ENCODE results near the gene SPATA1.

Gene SPATA1

GRCh38 chr1:84509029-84509428, 2.8 kb downstream of the SPATA1 start:
- no peak for DNase-seq (ENCODE audit: low read depth in 2 of 2)

GRCh38 chr1:84510165-84510564, 4.0 kb downstream of the SPATA1 start:
- DNase-seq (ENCODE audit: low read depth in 2 of 2), result no peak

- DNase-seq (ENCODE audit: low read depth in 2 of 2), result no peak
These were observed 4.5 kb downstream of the SPATA1 start for GRCh38 chr1:84510668-84511067.

GRCh38 chr1:84524590-84524989, 18.4 kb downstream of the SPATA1 start:
- DNase-seq (ENCODE audit: low read depth in 2 of 2), result no peak

GRCh38 chr1:84525779-84526178, 19.6 kb downstream of the SPATA1 start:
- DNase-seq (ENCODE audit: low read depth in 2 of 2), result no peak

- no peak for DNase-seq (ENCODE audit: low read depth in 2 of 2)
These were observed 32.4 kb downstream of the SPATA1 start for GRCh38 chr1:84538599-84538998.

- no peak for DNase-seq (ENCODE audit: low read depth in 2 of 2)
These were observed 33.8 kb downstream of the SPATA1 start for GRCh38 chr1:84539972-84540371.

GRCh38 chr1:84540759-84541158, 34.6 kb downstream of the SPATA1 start:
- no peak for DNase-seq (ENCODE audit: low read depth in 2 of 2)

GRCh38 chr1:84541679-84542078, 35.5 kb downstream of the SPATA1 start:
- DNase-seq (ENCODE audit: low read depth in 2 of 2), result no peak

- no peak for DNase-seq (ENCODE audit: low read depth in 2 of 2)
These were observed 44.6 kb downstream of the SPATA1 start for GRCh38 chr1:84550826-84551225.

- no peak for DNase-seq (ENCODE audit: low read depth in 2 of 2)
These were observed 63.0 kb downstream of the SPATA1 start for GRCh38 chr1:84569216-84569615.

GRCh38 chr1:84570436-84571149, 64.4 kb downstream of the SPATA1 start:
- no peak for DNase-seq (ENCODE audit: low read depth in 2 of 2)

GRCh38 chr1:84571150-84571535, 65.0 kb downstream of the SPATA1 start:
- no peak for DNase-seq (ENCODE audit: low read depth in 2 of 2)

- DNase-seq (ENCODE audit: low read depth in 2 of 2), result no peak
These were observed 67.3 kb downstream of the SPATA1 start for GRCh38 chr1:84573481-84573966.

GRCh38 chr1:84573967-84574842, 68.0 kb downstream of the SPATA1 start, which contains the start of gene CTBS:
Gene CTBS (minus strand): TSS chr1:84574440. CDS start chr1:84574415, 25 bp downstream.
- DNase-seq (ENCODE audit: low read depth in 2 of 2), result peak; percentile 82 to 87

GRCh38 chr1:84574936-84575335, 68.8 kb downstream of the SPATA1 start:
- DNase-seq (ENCODE audit: low read depth in 2 of 2), result no peak

GRCh38 chr1:84581648-84582047, 75.5 kb downstream of the SPATA1 start:
- no peak for DNase-seq (ENCODE audit: low read depth in 2 of 2)

- no peak for DNase-seq (ENCODE audit: low read depth in 2 of 2)
These were observed 76.8 kb downstream of the SPATA1 start for GRCh38 chr1:84582802-84583587.

GRCh38 chr1:84583648-84584047, 77.5 kb downstream of the SPATA1 start:
- no peak for DNase-seq (ENCODE audit: low read depth in 2 of 2)

- DNase-seq (ENCODE audit: low read depth in 2 of 2), result no peak
These were observed 77.9 kb downstream of the SPATA1 start for GRCh38 chr1:84584126-84584525.

GRCh38 chr1:84585803-84586202, 79.6 kb downstream of the SPATA1 start:
- no peak for DNase-seq (ENCODE audit: low read depth in 2 of 2)

GRCh38 chr1:84587099-84587498, 80.9 kb downstream of the SPATA1 start:
- DNase-seq (ENCODE audit: low read depth in 2 of 2), result no peak

All from stimulated activated CD4-positive, alpha-beta T cell treated with anti-CD3 and anti-CD28 coated beads, Interleukin-1b, Interleukin-23, amount 100 ng/mL, for 4 hours (primary cell).